ENCODE data around the gene DOK3.

GRCh38 chr5:177468329-177468684, 41.3 kb downstream of the DOK3 start:
- TF ChIP-seq ZFX (IDR thresholded peaks at IDR 0.05), result no peak
- TF ChIP-seq, protein P1, sequence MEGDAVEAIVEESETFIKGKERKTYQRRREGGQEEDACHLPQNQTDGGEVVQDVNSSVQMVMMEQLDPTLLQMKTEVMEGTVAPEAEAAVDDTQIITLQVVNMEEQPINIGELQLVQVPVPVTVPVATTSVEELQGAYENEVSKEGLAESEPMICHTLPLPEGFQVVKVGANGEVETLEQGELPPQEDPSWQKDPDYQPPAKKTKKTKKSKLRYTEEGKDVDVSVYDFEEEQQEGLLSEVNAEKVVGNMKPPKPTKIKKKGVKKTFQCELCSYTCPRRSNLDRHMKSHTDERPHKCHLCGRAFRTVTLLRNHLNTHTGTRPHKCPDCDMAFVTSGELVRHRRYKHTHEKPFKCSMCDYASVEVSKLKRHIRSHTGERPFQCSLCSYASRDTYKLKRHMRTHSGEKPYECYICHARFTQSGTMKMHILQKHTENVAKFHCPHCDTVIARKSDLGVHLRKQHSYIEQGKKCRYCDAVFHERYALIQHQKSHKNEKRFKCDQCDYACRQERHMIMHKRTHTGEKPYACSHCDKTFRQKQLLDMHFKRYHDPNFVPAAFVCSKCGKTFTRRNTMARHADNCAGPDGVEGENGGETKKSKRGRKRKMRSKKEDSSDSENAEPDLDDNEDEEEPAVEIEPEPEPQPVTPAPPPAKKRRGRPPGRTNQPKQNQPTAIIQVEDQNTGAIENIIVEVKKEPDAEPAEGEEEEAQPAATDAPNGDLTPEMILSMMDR (conservative IDR thresholded peaks at IDR 0.05), result no peak
